Tibial nerve (tissue), 4 donors: ENCODE measurements around the gene PAX8.

Source experiments
- CTCF ChIP-seq, 5 experiments: fragments of 200-600 bp in 3 of 5; fragments of 450-650 bp in 2 of 5; sonication (generic) in 3 of 5; IDR thresholded peaks; one replicate each; pipeline ENCODE4 v1.5.1; 2016 to 2019; ENCODE audit warnings: antibody characterized with exemption in 5 of 5, mild to moderate bottlenecking in 3 of 5, moderate library complexity in 2 of 5
- EP300 ChIP-seq, 2 donors: sonication (generic); formaldehyde crosslinking; IDR thresholded peaks; one replicate each; pipeline ENCODE4 v1.6.1; 2017; ENCODE audit warnings: antibody characterized with exemption in 2 of 2, mild to moderate bottlenecking in 1 of 2
- POLR2A ChIP-seq, 2 donors: fragments of 450-650 bp; IDR thresholded peaks; one replicate each; pipeline ENCODE4 v1.6.1; 2017; ENCODE audit warnings: antibody characterized with exemption in 2 of 2, mild to moderate bottlenecking in 2 of 2, moderate library complexity in 2 of 2

GRCh38 chr2:113184531-113185230 is 94.0 kb downstream of the PAX8 start:
- TF ChIP-seq CTCF (IDR thresholded peaks at IDR 0.05), result no peak
- TF ChIP-seq EP300 (IDR thresholded peaks at IDR 0.05), result no peak
- no peak for TF ChIP-seq POLR2A (IDR thresholded peaks at IDR 0.05)
